Activated naive CD4-positive, alpha-beta T cell (primary cell): Measurements from ENCODE around the gene TCP11L1.
A peak's percentile ranks its signal among the peaks of the same experiment; 100 is the strongest.
"Not testable (repeated sequence)": the region's sequence is repeated elsewhere in the genome, so short reads cannot be mapped to it uniquely, and the experiment has no call there.

Source experiments
- DNase-seq, 4 experiments: peaks; one replicate each; lab custom pipeline; 2025; lab: John Stamatoyannopoulos, UW

Gene TCP11L1

DNA sequence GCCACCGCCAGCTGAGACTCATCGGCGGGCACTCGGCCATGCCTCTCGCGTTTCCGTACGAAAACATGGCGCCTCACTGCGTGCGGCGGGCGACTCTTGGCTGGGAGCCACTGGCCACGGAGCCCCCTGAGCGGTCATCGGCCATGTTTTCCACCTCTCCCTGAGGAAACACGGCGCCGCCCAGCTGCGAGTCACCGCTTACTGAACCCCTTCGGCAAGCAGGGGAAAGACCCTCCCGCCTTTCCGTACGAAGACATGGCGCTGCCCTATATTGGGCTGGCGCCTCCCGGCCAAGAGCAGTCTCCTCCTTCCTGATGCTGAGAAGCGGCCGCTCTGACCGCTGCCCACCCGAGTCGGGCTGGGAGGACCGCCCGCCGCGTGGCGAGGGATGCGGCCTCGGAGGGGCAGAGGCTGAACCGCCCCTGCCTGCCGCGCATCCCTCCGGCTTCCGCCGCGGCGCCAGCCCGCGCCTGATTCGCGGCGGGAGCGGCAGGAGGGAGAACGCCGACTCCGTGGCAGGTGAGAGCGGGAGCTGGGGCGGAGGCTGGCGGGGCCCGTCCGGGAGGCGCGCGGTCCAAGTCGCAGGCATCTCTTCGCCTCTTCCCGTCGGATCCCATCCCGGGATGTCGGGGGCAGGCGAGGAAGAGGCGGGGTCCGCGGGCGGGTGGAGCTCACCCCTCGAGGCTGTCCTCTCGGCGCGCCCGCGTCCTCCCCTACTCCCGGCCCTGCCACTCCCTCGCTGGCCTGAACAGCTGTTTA lies at the start of gene TCP11L1:
TCP11L1 (plus strand) TSS at position 299 of the 759 bp plus-strand sequence. CDS start 4,202 bp downstream, outside the sequence.
- peak; percentile 52 to 71 (median 58) for DNase-seq

DNA sequence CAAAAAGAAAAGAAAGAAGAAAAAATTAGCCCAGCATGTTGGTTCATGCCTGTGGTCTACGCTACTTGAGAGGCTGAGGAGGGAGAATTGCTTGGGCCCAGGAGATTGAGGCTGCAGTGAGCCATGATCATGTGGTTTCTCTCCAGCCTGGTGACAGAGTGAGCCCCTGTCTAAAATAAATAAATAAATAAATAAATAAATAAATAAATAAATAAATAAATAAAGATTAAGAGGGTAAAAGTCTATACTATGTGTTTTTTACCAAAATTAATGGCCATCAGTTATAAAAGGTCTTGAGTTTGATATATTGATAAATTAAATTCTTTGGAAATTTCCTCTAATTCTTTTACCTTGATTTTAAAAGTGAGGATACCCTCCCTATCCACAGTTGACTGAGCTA lies 48.9 kb upstream of the TCP11L1 start:
- DNase-seq = no peak

- DNase-seq = no peak
Observed at GRCh38 chr11:32991427-32991826, 47.9 kb upstream of the TCP11L1 start.

DNA sequence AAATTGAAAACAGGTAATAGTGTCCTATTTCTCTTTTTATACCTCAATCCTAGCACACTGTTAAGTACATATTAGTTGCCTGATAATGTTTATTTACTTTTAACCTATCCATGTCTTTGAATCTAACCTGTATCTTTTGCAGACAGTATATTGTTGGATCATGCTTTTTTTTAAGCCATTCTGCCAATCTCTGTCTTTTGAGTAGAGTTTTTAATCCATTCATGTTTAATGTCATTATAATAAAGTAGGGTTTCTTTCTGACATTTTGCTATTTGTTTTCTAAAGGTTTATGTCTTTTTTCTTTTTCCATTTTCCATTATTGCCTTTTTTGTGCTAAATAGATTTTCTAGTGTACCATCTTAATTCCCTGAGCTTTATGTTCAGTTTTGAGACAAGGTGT lies 47.5 kb upstream of the TCP11L1 start:
- no peak for DNase-seq

DNA sequence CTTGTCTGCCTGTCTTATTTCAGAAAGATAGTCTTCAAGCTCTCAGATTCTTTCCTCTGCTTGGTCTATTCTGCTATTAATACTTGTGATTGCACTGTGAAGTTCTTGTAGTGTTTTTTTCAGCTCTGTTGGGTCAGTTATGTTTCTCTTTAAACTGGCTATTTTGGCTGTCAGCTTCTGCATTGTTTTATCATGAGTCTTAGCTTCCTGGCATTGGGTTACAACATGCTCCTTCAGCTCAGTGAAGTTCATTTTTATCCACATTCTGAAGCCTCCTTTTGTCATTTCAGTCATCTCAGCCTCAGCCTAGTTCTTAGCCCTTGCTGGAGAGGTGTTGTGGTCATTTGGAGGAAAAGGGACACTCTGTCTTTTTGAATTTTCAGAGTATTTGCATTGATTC lies 39.2 kb upstream of the TCP11L1 start:
- DNase-seq = no peak

- no peak for DNase-seq
Observed at GRCh38 chr11:33001281-33001680, 38.1 kb upstream of the TCP11L1 start.

DNA sequence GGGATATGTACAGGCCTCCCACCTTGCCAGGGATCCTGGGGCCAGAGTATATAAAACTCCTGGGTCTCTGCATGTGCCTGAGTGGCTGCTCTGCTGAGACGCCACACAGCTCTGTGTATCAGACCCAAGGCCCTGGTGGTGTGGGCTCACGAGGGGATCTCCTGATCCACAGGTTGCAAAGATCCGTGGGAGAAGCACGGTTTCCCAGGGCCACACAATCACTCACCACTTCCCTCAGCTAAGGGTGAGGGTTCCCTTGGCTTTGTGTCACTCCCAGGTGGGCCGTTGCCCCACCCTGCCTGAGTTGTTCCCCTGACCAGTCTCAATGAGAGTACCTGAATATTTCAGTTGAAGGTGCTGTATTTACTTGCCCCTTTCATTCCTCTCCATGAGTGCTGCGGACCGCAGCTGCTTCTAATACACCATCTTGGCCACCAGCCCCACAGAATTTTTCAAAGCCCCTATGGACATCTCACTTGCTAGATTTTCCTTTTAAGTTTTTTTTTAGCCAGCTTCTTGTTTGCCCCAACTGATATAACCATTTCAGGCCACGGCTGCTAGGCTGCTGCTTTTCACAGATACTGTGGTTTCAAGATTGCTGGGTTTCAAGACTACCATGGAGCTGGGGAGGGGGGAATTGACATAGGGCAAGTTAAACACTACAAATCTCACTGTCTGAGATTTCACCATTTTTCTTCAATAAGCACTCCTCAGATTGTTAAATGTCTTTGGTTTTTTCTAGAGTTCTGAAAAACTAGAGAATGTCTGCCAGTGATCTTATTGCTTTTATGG lies 37.4 kb upstream of the TCP11L1 start:
- no peak for DNase-seq

GRCh38 chr11:33005175-33005574 lies 34.2 kb upstream of the TCP11L1 start:
- no peak for DNase-seq

- DNase-seq = no peak
Observed at GRCh38 chr11:33006010-33006409, 33.4 kb upstream of the TCP11L1 start.

DNA sequence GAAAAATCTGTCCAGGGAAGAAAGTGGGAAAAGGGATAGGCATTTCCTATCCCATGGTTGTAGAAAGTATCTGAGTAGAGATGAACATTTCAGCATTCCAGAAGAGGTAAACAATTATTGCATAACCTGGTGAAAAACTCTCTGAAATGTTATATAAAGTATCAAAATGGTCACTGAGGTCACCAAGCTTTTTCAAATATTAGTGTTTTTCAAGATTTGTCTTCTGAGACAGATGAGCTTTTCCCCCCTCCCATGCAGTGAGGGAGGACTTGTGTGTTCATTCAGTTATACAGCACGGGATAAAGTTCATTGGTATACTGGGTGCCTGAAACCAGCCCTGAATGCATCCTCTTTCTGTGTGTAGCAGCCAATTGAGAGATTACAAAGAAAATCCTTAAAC lies 25.6 kb upstream of the TCP11L1 start:
- DNase-seq = no peak

DNA sequence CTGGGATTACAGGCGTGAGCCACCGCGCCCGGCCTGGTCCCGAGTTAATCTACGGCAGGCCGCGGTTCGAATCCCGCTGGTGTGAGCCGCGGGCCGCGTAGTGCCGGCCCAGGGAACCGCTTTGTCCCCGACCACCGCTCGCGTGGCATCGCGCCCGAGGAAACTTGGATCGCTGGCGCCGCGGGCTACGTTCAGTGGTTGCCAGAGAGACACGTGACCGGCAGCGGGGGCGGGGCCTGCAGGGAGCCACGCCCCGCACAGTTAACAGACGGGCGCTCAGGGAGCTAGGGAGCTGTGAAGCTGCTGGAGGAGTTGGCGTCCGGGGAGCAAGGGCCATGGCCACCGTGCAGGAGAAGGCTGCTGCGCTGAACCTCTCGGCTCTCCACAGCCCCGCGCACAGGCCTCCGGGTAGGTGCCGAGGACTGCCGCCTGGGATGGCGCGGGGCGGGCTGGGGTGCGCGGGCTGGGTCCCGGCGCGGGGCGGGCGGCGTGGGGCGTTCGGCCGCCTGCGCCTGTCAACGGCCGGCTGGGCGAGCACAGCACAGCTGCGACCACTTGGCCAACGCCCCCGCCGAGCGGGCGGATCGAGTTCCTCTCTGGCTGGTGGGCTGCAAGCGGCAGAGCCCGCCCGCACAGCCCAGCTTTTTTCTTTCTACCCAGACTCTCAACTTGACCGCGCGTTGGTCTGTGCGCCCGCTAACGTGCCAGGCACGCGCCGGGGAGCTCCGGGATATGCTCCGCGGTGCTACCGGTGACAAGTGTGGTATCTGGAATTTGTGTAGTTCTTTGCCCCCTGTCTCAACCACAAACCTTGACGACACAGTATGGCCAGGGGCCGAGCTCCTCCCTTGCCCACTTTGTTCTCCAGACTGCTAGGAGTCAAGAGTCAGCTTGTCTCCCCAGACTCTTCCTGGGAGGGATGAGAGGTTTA lies 23.5 kb upstream of the TCP11L1 start, which contains the start of gene DEPDC7:
DEPDC7 (plus strand) TSS at position 258 of the 931 bp plus-strand sequence; CDS start at position 336, 78 bp downstream.
- DNase-seq = peak; percentile 19 to 75 (median 56)

- no peak for DNase-seq
Observed at GRCh38 chr11:33016654-33017053, 22.7 kb upstream of the TCP11L1 start.

GRCh38 chr11:33017478-33017877 lies 21.9 kb upstream of the TCP11L1 start:
- DNase-seq = no peak

DNA sequence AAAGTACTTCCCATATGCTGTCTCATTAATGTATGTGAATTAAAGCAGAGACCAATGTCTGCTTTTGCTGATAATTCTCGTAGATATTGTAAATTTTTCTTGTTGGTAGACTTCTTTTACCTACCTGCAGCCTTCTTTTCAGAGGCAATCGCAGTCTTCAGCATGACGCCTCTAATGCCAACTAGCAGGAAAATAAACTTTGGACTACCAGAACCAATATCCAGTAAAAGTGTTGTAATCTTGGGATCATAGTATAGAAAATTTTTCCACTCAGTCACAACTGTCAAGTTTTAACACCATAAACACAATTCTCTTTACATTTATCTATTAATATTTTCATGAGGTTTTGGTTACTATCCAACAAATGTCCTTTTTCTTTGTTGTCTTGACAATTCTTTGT lies 21.4 kb upstream of the TCP11L1 start:
- no peak for DNase-seq

GRCh38 chr11:33018840-33019239 lies 20.5 kb upstream of the TCP11L1 start:
- DNase-seq = no peak

- DNase-seq = no peak
Observed at GRCh38 chr11:33021501-33021900, 17.9 kb upstream of the TCP11L1 start.

DNA sequence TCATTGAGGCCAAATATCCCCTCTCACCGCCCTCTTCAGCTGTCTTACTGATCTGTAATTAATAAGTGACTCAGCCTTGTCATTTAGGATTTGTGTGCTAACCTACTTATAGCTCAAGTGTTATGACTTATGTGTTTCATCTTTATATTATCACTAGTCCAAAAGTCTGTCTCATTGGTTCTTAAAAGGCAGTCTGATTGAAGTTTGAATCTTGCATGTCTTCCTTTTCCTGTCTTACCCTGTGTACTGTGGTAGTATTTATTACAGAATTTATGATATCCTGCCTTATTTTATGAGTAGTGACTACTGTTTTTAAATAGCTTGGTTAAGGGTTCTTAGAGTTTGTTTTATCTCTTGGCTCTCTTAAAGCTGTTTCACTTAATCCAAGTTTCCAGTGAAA lies 17.4 kb upstream of the TCP11L1 start:
- DNase-seq = no peak

DNA sequence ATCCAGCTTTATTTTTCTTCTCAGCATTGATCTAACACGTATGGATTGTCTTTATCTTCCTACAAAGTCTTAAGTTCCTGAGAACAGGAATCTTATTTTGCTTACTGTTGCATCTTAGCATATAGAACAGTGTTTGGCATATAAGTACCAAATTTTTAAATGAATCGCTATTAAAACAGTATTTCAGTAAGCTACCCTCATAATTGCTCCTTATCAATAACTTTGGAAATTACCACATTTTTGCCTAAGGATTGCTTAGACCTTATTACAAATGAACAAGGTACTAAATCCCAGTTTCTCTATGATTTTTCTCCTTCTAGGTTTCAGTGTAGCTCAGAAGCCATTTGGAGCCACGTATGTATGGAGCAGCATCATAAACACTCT lies 14.0 kb upstream of the TCP11L1 start:
- DNase-seq = no peak

DNA sequence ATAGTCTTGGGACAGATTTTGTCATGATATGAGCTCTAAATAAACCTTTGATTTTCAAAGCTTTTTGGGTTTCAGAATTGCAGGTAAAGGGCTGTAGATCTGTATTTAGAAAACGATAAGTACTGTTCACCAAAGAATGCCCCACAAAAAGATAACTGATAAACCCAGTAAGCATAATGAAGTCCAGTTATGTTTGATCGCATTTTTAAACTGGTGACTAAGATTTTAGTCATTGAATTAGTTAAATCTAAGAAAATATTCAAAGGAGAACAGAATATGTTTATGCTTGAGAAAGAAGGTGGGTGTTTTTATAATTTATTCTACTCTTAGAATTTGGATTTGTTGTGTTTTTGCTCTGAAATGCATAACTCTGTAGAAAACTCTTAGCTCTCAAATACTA lies 12.1 kb upstream of the TCP11L1 start:
- no peak for DNase-seq

GRCh38 chr11:33027846-33028536 lies 11.4 kb upstream of the TCP11L1 start:
- no peak for DNase-seq

GRCh38 chr11:33028537-33028914 lies 10.8 kb upstream of the TCP11L1 start:
- no peak for DNase-seq

DNA sequence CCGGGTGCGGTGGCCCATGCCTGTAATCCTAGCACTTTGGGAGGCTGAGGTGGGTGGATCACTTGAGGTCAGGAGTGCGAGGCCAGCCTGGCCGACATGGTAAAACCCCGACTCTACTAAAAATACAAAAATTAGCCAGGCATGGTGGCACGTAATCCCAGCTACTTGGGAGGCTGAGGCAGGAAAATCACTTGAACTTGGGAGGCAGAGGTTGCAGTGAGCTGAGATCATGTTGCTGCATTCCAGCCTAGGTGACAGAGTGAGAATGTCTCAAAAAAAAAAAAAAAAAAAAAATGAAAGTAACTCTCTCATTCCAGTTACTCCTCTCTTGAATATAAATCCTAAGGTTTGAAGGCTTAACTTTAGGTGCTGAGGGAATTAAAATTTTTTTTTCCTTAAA lies 10.2 kb upstream of the TCP11L1 start:
- not testable (repeated sequence) for DNase-seq
